ENCODE results near the gene NLRC5.

- TF ChIP-seq, protein P1, sequence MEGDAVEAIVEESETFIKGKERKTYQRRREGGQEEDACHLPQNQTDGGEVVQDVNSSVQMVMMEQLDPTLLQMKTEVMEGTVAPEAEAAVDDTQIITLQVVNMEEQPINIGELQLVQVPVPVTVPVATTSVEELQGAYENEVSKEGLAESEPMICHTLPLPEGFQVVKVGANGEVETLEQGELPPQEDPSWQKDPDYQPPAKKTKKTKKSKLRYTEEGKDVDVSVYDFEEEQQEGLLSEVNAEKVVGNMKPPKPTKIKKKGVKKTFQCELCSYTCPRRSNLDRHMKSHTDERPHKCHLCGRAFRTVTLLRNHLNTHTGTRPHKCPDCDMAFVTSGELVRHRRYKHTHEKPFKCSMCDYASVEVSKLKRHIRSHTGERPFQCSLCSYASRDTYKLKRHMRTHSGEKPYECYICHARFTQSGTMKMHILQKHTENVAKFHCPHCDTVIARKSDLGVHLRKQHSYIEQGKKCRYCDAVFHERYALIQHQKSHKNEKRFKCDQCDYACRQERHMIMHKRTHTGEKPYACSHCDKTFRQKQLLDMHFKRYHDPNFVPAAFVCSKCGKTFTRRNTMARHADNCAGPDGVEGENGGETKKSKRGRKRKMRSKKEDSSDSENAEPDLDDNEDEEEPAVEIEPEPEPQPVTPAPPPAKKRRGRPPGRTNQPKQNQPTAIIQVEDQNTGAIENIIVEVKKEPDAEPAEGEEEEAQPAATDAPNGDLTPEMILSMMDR (IDR thresholded peaks at IDR 0.05; ENCODE audit: insufficient read depth, low read depth, low read length) = no peak
- no peak for TF ChIP-seq EZH2 (IDR thresholded peaks at IDR 0.05; ENCODE audit: insufficient read depth, low read length)
Measured at GRCh38 chr16:57132470-57132869, 143.1 kb downstream of the NLRC5 start.
